Measurements from ENCODE around the gene SUN1. TPM values are rescaled to one million over a fixed set of nuclear protein-coding genes. Genes with fewer than 3 reads are reported as not detected.

SUN1 gene
- 10 to 100 TPM; 51.0 to 69.8 (median 61.2) TPM for total RNA-seq (2021; fragmentation: NEBNext Ultra II Directional; extraction: Animal tissue kit (Norgen Biotek cat#: 25700))
- long read RNA-seq, partial matches to known transcripts: 12 of 30 reads
- long read RNA-seq, other reads (novel, unspliced or antisense): 18 of 30 reads

GRCh38 chr7:832167-832967 is at the start of gene SUN1:
SUN1 (plus strand) TSS chr7:832476; CDS start chr7:832525, 49 bp downstream.
- peak; percentile 70 for DNase-seq
- H3K27ac Mint-ChIP-seq: peak within 1 kb of the TSS; percentile 98
- TF ChIP-seq, protein P1, sequence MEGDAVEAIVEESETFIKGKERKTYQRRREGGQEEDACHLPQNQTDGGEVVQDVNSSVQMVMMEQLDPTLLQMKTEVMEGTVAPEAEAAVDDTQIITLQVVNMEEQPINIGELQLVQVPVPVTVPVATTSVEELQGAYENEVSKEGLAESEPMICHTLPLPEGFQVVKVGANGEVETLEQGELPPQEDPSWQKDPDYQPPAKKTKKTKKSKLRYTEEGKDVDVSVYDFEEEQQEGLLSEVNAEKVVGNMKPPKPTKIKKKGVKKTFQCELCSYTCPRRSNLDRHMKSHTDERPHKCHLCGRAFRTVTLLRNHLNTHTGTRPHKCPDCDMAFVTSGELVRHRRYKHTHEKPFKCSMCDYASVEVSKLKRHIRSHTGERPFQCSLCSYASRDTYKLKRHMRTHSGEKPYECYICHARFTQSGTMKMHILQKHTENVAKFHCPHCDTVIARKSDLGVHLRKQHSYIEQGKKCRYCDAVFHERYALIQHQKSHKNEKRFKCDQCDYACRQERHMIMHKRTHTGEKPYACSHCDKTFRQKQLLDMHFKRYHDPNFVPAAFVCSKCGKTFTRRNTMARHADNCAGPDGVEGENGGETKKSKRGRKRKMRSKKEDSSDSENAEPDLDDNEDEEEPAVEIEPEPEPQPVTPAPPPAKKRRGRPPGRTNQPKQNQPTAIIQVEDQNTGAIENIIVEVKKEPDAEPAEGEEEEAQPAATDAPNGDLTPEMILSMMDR (IDR thresholded peaks at IDR 0.05): no peak
- no peaks in the 10 kb centered on the region for H3K9me3 Mint-ChIP-seq
- H3K4me3 Mint-ChIP-seq: peak within 1 kb of the TSS; percentile 84
- peaks cover 44% of the 10 kb centered on the region for H3K4me1 Mint-ChIP-seq (ENCODE audit: low read depth)
- H3K27me3 Mint-ChIP-seq (ENCODE audit: insufficient read depth): peaks cover 2% of the 10 kb centered on the region
- peaks cover 13% of the 10 kb centered on the region for H3K36me3 Mint-ChIP-seq (ENCODE audit: low read depth)

- Mint-ChIP-seq H3K4me3 (no peak overlapping the region), H3K27me3 (ENCODE audit: insufficient read depth) (no peaks in the 10 kb centered on the region), H3K27ac (no peak overlapping the region), H3K9me3 (no peaks in the 10 kb centered on the region), H3K36me3 (ENCODE audit: low read depth) (peaks cover 26% of the 10 kb centered on the region), H3K4me1 (ENCODE audit: low read depth) (no peaks in the 10 kb centered on the region)
- DNase-seq: no peak
- TF ChIP-seq, protein P1 (IDR thresholded peaks at IDR 0.05): no peak
These were observed 49.4 kb upstream of the SUN1 start for GRCh38 chr7:782718-783449.

DNA sequence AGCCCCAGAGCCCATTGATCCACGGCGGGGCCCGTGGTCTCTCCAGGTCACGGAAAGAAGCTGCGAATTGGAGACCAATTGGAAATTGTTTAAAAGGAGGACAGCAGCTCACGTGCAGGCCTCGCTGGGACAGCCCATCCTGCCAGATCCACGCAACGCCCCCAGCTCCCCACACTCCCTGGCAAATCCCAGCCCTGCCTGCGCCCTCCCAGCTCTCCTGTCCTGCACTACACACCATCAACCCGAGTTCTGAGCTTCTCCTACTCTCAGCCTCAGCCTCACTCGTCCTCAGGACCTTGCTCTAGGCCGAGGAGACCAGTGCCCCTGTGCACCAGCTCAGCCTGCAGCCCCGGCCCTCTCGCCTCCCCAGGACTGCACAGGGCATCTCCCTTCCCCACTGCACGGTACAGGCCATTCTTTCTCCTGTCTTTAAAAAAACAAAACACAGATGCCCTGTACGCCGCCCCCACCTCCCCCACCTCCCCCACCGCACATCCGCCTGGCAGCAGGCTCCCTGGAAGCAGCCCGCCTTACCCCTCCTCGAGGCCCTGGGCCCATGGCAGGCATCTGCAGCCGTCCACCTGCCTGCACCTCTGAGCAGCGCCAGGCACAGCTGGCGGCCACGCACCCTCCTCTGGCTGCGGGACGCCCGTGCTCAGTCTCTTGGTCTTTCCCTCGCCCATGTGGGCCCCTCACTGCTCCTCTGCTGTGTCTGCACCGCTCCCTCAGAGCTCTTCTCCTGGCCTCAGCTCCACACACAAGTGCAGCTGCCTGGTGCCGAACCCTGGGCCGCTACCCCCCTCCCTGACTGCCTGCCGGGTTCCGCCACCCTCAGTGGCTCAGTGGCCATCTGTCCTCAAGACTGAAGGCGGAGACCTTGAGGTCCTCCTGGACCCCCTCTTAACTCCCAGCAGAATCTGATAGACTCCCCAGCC is 48.5 kb upstream of the SUN1 start:
- TF ChIP-seq, protein P1 (IDR thresholded peaks at IDR 0.05): no peak
- no peaks in the 10 kb centered on the region for H3K4me1 Mint-ChIP-seq (ENCODE audit: low read depth)
- DNase-seq: no peak
- H3K4me3 Mint-ChIP-seq: no peak overlapping the region
- no peaks in the 10 kb centered on the region for H3K9me3 Mint-ChIP-seq
- H3K27me3 Mint-ChIP-seq (ENCODE audit: insufficient read depth): no peaks in the 10 kb centered on the region
- H3K36me3 Mint-ChIP-seq (ENCODE audit: low read depth): peaks cover 30% of the 10 kb centered on the region
- no peak overlapping the region for H3K27ac Mint-ChIP-seq

- Mint-ChIP-seq H3K9me3 (no peaks in the 10 kb centered on the region), H3K4me3 (no peak overlapping the region), H3K36me3 (ENCODE audit: low read depth) (peaks cover 35% of the 10 kb centered on the region), H3K27ac (no peak overlapping the region), H3K27me3 (ENCODE audit: insufficient read depth) (no peaks in the 10 kb centered on the region), H3K4me1 (ENCODE audit: low read depth) (no peaks in the 10 kb centered on the region)
- TF ChIP-seq, protein P1 (IDR thresholded peaks at IDR 0.05): no peak
- no peak for DNase-seq
These were observed 47.3 kb upstream of the SUN1 start for GRCh38 chr7:784971-785370.

DNA sequence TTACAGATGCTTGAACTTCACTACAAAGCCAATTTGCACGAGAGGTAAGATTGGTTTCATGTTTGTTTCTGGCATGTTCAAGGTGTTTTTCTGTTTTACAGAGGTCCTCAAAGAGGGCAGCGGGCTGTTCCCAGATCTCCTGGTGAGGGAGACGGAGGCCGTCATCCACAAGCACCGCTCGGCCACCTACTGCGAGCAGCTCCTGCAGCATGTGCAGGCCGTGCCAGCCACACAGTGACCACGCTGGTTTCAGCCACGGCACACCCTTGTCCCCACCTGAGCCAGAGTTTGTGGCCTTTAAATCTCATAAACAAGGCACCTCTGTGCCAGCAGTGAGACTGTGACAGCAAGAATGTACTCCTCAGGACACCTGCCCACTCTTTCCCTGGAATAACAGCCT is 46.9 kb upstream of the SUN1 start:
- DNase-seq: no peak
- H3K36me3 Mint-ChIP-seq (ENCODE audit: low read depth): peaks cover 34% of the 10 kb centered on the region
- no peaks in the 10 kb centered on the region for H3K9me3 Mint-ChIP-seq
- no peak overlapping the region for H3K27ac Mint-ChIP-seq
- no peaks in the 10 kb centered on the region for H3K27me3 Mint-ChIP-seq (ENCODE audit: insufficient read depth)
- H3K4me3 Mint-ChIP-seq: no peak overlapping the region
- TF ChIP-seq, protein P1 (IDR thresholded peaks at IDR 0.05): no peak
- no peaks in the 10 kb centered on the region for H3K4me1 Mint-ChIP-seq (ENCODE audit: low read depth)
